HEK293T (cell line): ENCODE measurements around the gene C2CD4A.

ENCODE experiments used
- CTCF ChIA-PET: fragments of 350-600 bp; formaldehyde crosslinking; extraction: SDS; loops from one replicate; lab custom pipeline; 2021; ENCODE audit warnings: antibody characterized with exemption, inconsistent platforms; lab: Yijun Ruan, JAX
- POLR2A ChIA-PET: fragments of 350-600 bp; formaldehyde crosslinking; extraction: SDS; loops from one replicate; lab custom pipeline; 2020; ENCODE audit warnings: antibody characterized with exemption, inconsistent platforms; lab: Yijun Ruan, JAX
- DNase-seq: peaks from one replicate; pipeline ENCODE4 v3.0.0; 2012; ENCODE audit warnings: mixed read lengths; ENCODE audit errors: extremely low spot score
- ARNT ChIP-seq: fragments of 450-650 bp; IDR thresholded peaks from 2 replicates; pipeline ENCODE4 v1.6.1; 2017; ENCODE audit warnings: mild to moderate bottlenecking
- BHLHE40 ChIP-seq: fragments of 450-650 bp; IDR thresholded peaks from 2 replicates; pipeline ENCODE4 v1.6.1; 2016; ENCODE audit warnings: mild to moderate bottlenecking, moderate library complexity, borderline replicate concordance
- CTBP1 ChIP-seq: fragments of 450-650 bp; IDR thresholded peaks from 2 replicates; pipeline ENCODE4 v1.6.1; 2016; ENCODE audit warnings: borderline replicate concordance
- ELF4 ChIP-seq: fragments of 450-650 bp; IDR thresholded peaks from 2 replicates; pipeline ENCODE4 v1.6.1; 2017; ENCODE audit warnings: antibody characterized with exemption
- FOXA1 ChIP-seq: fragments of 450-650 bp; IDR thresholded peaks from 2 replicates; pipeline ENCODE4 v1.6.1; 2016; ENCODE audit warnings: mild to moderate bottlenecking
- FOXK2 ChIP-seq: fragments of 450-650 bp; IDR thresholded peaks from 2 replicates; pipeline ENCODE4 v1.6.1; 2016; ENCODE audit warnings: mild to moderate bottlenecking
- FOXM1 ChIP-seq: fragments of 450-650 bp; IDR thresholded peaks from 2 replicates; pipeline ENCODE4 v1.6.1; 2017; ENCODE audit warnings: mild to moderate bottlenecking, borderline replicate concordance
- HDGF ChIP-seq: fragments of 450-650 bp; IDR thresholded peaks from 2 replicates; pipeline ENCODE4 v1.6.1; 2017; ENCODE audit warnings: antibody characterized with exemption, borderline replicate concordance
- L3MBTL2 ChIP-seq: fragments of 450-650 bp; conservative IDR thresholded peaks from 2 replicates; pipeline ENCODE4 v1.6.1; 2016; ENCODE audit warnings: mild to moderate bottlenecking
- LEF1 ChIP-seq: fragments of 450-650 bp; IDR thresholded peaks from 2 replicates; pipeline ENCODE4 v1.6.1; 2017; ENCODE audit warnings: mild to moderate bottlenecking, borderline replicate concordance
- NFRKB ChIP-seq: fragments of 450-650 bp; IDR thresholded peaks from 2 replicates; pipeline ENCODE4 v1.6.1; 2016; ENCODE audit warnings: mild to moderate bottlenecking, moderate library complexity
- SP1 ChIP-seq: fragments of 450-650 bp; IDR thresholded peaks from 2 replicates; pipeline ENCODE4 v1.6.1; 2017
- SUZ12 ChIP-seq: fragments of 450-650 bp; IDR thresholded peaks from 2 replicates; pipeline ENCODE4 v1.6.1; 2016; ENCODE audit warnings: mild to moderate bottlenecking
- TARDBP ChIP-seq: fragments of 450-650 bp; IDR thresholded peaks from 2 replicates; pipeline ENCODE4 v1.6.1; 2016
- ZNF384 ChIP-seq: fragments of 450-650 bp; IDR thresholded peaks from 2 replicates; pipeline ENCODE4 v1.6.1; 2016
- TF ChIP-seq, protein P1 (sequence below): fragments of 450-650 bp; IDR thresholded peaks from 2 replicates; pipeline ENCODE4 v1.6.1; 2016

The C2CD4A gene

DNA sequence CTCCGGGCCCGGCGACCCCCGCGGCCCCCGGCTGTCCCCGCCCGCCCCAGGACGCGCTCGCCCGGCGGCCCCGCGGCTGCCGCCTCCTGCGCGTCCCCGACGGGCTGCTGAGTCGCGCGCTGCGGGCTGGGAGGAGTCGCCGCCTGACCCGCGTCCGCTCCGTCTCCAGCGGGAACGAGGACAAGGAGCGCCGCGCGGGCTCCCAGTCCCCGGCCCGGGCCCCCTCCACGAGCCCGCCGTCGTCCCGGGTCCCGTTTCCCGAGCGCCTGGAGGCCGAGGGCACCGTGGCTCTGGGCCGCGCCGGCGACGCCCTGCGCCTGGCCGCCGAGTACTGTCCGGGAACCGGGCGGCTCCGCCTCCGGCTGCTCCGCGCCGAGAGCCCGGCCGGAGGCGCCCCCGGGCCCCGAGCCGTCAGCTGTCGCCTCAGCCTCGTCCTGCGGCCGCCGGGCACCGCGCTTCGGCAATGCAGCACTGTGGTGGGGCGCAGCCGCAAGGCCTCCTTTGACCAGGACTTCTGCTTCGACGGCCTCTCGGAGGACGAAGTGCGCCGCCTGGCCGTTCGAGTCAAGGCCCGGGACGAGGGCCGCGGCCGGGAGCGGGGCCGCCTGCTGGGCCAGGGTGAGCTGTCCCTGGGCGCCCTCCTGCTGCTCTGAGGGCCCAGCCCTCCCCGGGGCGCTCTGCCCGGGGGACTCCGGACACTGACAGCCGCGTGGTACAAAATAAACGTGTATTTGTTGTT, 1.5 kb downstream of the C2CD4A start:
- CTCF ChIA-PET: interaction anchor here (1.3 kb wide), 1 partner anchor 8 kb away, joined by 4 read pairs; the partner anchor contains the start of gene VPS13C
- TF ChIP-seq TARDBP (no peak), FOXA1 (no peak), SP1 (no peak), ELF4 (no peak), CTBP1 (no peak), BHLHE40 (no peak), NFRKB (no peak), ZNF384 (no peak), HDGF (no peak), FOXK2 (no peak), ARNT (no peak), SUZ12 (no peak)
- TF ChIP-seq, protein P1, sequence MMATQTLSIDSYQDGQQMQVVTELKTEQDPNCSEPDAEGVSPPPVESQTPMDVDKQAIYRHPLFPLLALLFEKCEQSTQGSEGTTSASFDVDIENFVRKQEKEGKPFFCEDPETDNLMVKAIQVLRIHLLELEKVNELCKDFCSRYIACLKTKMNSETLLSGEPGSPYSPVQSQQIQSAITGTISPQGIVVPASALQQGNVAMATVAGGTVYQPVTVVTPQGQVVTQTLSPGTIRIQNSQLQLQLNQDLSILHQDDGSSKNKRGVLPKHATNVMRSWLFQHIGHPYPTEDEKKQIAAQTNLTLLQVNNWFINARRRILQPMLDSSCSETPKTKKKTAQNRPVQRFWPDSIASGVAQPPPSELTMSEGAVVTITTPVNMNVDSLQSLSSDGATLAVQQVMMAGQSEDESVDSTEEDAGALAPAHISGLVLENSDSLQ: no peak
- POLR2A ChIA-PET: no interaction called here
- peak; percentile 9 for DNase-seq

DNA sequence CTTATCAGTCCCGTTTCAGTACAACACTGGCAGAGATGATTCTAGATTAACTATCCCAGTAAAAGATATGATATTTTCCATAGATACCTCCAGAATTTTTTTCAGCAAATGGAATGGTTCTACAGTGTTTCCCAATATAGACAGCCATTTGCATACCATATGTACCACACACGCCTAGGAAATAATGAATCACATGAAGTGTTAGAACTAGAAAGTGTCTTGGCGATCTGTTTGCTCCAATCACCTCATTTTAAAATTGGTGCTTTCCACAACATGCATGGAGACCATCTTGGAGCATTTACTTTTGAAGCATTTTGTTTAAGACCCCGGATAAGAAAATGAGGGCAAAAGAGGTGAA, 2.0 kb downstream of the C2CD4A start:
- no peak for DNase-seq
- TF ChIP-seq FOXM1: no peak
- CTCF ChIA-PET: interaction anchor here (1.3 kb wide), 1 partner anchor 9 kb away, joined by 4 read pairs; the partner anchor contains the start of gene VPS13C
- POLR2A ChIA-PET: no interaction called here

DNA sequence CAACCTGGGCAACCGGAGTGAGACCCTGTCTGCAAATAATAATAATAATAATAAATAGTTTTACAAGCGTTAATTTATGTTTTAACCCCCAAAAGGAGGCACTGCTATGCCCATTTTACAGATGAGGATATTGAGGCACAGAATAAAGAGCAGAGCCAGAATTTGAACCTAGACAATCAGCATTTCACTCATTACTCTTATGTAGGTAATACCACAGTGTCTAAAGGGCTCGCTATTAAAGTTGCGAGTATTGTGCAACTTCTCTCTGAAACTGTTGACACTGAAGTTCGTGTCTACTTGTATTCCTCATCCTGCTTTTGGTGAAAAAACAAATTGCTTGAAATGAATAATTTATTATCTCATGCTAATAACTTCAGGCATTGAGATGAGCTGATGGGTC, 2.8 kb downstream of the C2CD4A start:
- DNase-seq: no peak
- TF ChIP-seq ELF4: no peak
- no peak for TF ChIP-seq BHLHE40
- TF ChIP-seq ARNT: no peak
- TF ChIP-seq FOXA1: no peak
- TF ChIP-seq SP1: no peak
- TF ChIP-seq L3MBTL2: no peak
- TF ChIP-seq LEF1: no peak
- TF ChIP-seq CTBP1: no peak
- no peak for TF ChIP-seq HDGF
- CTCF ChIA-PET: interaction anchor here (0.5 kb wide), 1 partner anchor 9 kb away, joined by 3 read pairs; the partner anchor contains the start of gene VPS13C
- POLR2A ChIA-PET: interaction anchor here (0.9 kb wide), 1 partner anchor 9 kb away, joined by 3 read pairs; the partner anchor contains the start of gene VPS13C

DNA sequence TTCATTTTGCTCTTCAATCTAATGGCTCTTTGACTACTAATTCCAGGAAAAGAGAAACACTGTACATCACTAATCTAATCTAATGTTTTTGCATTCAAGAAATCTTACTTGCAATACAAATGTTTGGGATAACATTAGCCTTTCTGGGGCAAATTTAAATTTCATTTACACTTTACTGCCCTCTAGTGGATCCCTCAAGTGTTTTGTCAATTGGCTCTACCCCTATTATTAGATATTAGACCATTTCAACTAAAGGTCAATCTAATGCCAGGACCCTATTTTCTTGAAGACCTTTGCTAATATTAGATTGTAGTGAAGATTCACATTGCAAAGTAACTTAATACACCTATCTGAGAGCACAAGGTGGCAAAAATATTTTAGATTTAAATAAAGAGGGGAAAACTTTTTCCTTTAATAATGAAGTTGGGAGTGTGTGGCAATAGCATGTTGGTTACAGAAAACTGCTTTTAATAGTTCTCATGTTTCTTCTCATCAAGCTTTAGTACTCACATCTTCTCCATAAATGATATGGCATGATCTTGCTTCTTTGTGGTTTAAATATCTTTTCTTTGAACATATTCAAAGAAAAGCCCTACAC, 5.0 kb downstream of the C2CD4A start:
- no peak for DNase-seq
- TF ChIP-seq NFRKB (no peak), LEF1 (no peak), SUZ12 (no peak), SP1 (no peak), FOXM1 (no peak), TARDBP (no peak)
- CTCF ChIA-PET: interaction anchor here (0.6 kb wide), 1 partner anchor 9 kb away, joined by 4 read pairs; no protein-coding TSS in a partner anchor
- POLR2A ChIA-PET: no interaction called here

DNA sequence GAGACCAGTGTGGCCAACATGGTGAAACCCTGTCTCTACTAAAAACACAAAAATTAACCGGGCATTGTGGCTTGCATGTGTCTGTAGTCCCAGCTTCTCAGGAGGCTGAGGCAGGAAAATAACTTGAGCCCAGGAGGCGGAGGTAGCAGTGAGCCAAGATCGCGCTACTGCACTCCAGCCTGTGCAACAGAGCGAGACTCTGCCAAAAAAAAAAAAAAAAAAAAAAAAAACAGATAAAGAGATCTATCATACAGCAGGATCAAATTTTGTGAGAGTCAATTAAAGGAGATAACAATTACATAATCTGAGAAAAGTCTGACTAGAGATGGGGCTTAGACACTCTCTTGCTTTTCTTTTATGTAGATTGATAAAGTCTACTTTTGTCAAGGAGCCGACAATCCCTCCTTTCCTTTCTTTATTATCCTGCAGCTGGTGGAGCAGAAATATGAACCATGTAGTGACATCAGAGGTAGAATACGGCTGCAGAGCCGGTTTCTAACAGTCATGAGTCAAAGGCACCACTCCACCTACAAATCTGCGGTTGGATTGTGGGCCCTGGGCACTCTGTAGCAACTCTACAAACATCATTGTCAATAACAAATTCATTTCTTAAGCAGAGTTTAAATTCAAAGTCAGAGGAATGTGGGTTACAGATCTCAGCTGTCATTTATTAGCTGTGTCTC, 9.0 kb downstream of the C2CD4A start:
- CTCF ChIA-PET: no interaction called here
- POLR2A ChIA-PET: no interaction called here
- TF ChIP-seq HDGF (no peak), ZNF384 (peak; percentile 74)

DNA sequence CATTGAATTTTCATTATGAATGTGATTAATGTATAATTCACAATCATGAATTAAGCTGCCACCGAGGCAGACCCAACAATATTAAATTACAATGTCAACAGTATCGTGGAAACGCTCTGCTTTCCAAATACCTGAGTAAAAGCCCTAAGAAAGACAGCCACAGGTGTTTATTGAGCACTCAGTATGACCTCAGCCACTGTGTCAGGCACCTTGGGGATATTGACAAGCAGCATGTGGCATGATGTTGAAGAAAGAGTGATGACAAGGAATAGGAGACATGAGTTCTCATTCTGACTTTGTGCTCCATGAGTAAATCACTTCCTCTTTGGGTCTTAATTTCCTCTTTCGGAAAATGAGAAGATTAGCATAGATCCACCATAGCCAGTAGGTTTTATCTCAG, 12.8 kb downstream of the C2CD4A start:
- TF ChIP-seq CTBP1 (no peak), FOXA1 (no peak), SUZ12 (no peak), SP1 (no peak), ARNT (no peak), ZNF384 (no peak), BHLHE40 (no peak)
- POLR2A ChIA-PET: no interaction called here

More for the DNA sequence above, 9.0 kb downstream of the C2CD4A start:
- no peak for DNase-seq

DNA sequence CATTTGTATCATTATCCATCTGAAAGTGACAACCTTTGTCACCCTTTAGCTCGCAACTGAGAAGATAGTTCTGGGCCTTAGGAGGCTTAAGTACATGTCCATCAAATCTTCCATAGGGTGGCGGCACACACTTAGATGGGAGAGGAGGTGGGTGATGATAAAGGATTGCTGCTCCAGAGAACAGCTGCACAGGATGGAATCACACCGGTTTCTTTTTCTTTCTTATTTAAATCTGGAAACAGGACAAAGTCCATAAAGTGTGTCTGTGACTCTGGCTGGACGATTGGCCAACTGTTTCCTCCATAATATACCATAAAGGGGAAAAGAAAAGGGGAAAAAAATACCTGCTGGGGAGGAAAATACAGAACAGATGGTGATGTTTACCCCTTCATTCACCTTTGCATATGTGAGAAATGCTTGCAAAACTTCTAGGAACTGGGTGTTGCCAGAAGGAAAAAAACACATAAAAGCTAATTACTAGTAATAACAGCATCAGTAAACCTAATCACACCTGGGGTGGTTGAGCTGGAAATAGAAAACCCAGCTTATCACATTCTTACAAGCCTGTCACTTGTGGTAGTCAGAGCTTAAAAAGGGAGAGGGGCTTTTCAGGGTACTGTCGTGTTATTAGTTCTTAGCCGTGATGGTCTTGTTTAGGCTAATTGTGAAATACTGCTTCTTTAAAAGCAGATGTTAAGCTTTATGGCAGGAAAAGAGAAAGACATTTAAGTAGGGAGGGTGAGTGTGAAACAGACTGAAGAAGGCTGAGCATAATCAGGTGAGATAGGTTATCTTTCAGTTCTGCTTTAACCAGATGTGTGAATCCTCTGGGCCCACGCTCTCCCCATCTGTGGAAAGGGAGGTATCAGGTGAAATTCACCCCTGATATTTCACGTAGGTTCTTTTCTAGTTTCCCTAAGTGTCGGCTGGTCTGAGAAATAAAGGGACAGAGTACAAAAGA, 16.7 kb downstream of the C2CD4A start:
- CTCF ChIA-PET: no interaction called here

More for the DNA sequence above, 12.8 kb downstream of the C2CD4A start:
- CTCF ChIA-PET: no interaction called here
- DNase-seq: no peak

More for the DNA sequence above, 16.7 kb downstream of the C2CD4A start:
- no peak for DNase-seq
- POLR2A ChIA-PET: no interaction called here
- TF ChIP-seq NFRKB (no peak), L3MBTL2 (no peak), BHLHE40 (no peak), ZNF384 (no peak), FOXA1 (no peak), FOXK2 (no peak), LEF1 (no peak), SP1 (no peak), TARDBP (no peak), ELF4 (no peak), SUZ12 (no peak), ARNT (no peak), CTBP1 (no peak)
- TF ChIP-seq, protein P1: no peak
